GM23248 (cell line): ENCODE results near the gene DNMT1. TPM values are rescaled to one million over a fixed set of nuclear protein-coding genes. Genes with fewer than 3 reads are reported as not detected.

Experiments used
- DNase-seq: peaks from one replicate; pipeline ENCODE4 v3.0.0-alpha.2; 2015
- H2AFZ ChIP-seq: fragments of 200-600 bp; sonication (generic); 2 replicates; pipeline ENCODE4 v1.6.1; 2016; ENCODE audit warnings: antibody characterized with exemption
- H3F3A ChIP-seq: fragments of 200-600 bp; sonication (generic); 2 replicates; pipeline ENCODE4 v1.6.1; 2016; ENCODE audit warnings: mild to moderate bottlenecking, antibody characterized with exemption, mixed run types; ENCODE audit not compliant: insufficient read depth
- H3K27ac ChIP-seq: fragments of 200-600 bp; sonication (generic); 2 replicates; pipeline ENCODE4 v1.5.1; 2016; ENCODE audit warnings: mild to moderate bottlenecking
- H3K27me3 ChIP-seq: fragments of 200-600 bp; sonication (generic); replicated peaks from 2 replicates; pipeline ENCODE4 v1.6.1; 2016; ENCODE audit warnings: mild to moderate bottlenecking; ENCODE audit not compliant: insufficient read depth
- H3K36me3 ChIP-seq: fragments of 200-600 bp; sonication (generic); 2 replicates; pipeline ENCODE4 v1.6.1; 2016; ENCODE audit warnings: low read depth, mild to moderate bottlenecking
- H3K4me1 ChIP-seq: fragments of 200-600 bp; sonication (generic); 2 replicates; pipeline ENCODE4 v1.6.1; 2016; ENCODE audit warnings: mild to moderate bottlenecking; ENCODE audit not compliant: insufficient read depth
- H3K4me2 ChIP-seq: fragments of 200-600 bp; sonication (generic); one replicate; pipeline ENCODE4 v1.6.1; 2016; ENCODE audit warnings: mild to moderate bottlenecking; ENCODE audit not compliant: unreplicated experiment
- H3K4me3 ChIP-seq: fragments of 200-600 bp; sonication (generic); 2 replicates; pipeline ENCODE4 v1.5.1; 2016; ENCODE audit warnings: mild to moderate bottlenecking
- H3K79me2 ChIP-seq: fragments of 200-600 bp; sonication (generic); 2 replicates; pipeline ENCODE4 v1.6.1; 2016; ENCODE audit warnings: mild to moderate bottlenecking; ENCODE audit not compliant: insufficient read depth
- H3K9ac ChIP-seq: fragments of 200-600 bp; sonication (generic); 2 replicates; pipeline ENCODE4 v1.6.1; 2016; ENCODE audit warnings: mild to moderate bottlenecking
- H3K9me2 ChIP-seq: fragments of 200-600 bp; sonication (generic); 2 replicates; pipeline ENCODE4 v1.6.1; 2016; ENCODE audit warnings: mixed run types, mild to moderate bottlenecking, moderate library complexity; ENCODE audit not compliant: insufficient read depth
- H3K9me3 ChIP-seq: fragments of 200-600 bp; sonication (generic); one replicate; pipeline ENCODE4 v1.6.1; 2017; ENCODE audit warnings: low read depth
- H4K20me1 ChIP-seq: fragments of 200-600 bp; sonication (generic); 2 replicates; pipeline ENCODE4 v1.6.0; 2016; ENCODE audit not compliant: insufficient read depth
- EZH2 ChIP-seq: fragments of 200-600 bp; sonication (generic); IDR thresholded peaks from 2 replicates; pipeline ENCODE4 v1.6.1; 2018; ENCODE audit warnings: antibody characterized with exemption, mild to moderate bottlenecking; ENCODE audit not compliant: insufficient read depth, poor library complexity, severe bottlenecking
- EZH2phosphoT487 ChIP-seq: fragments of 200-600 bp; sonication (generic); IDR thresholded peaks from 2 replicates; pipeline ENCODE4 v1.6.1; 2018; ENCODE audit warnings: antibody characterized with exemption, moderate library complexity, mild to moderate bottlenecking, low read depth; ENCODE audit not compliant: insufficient read depth
- WGBS, 2 experiments: methylation state at CpG; one replicate each; pipeline ENCODE4 v1.1.6; 2015 to 2017; ENCODE audit warnings: low lambda C conversion rate in 2 of 2, low coverage in 1 of 2; ENCODE audit errors: missing lambda C conversion rate in 2 of 2; 5-methylcytosine and 5-hydroxymethylcytosine counted together
- in situ Hi-C: fragments of 300-500 bp; cut with MboI; formaldehyde crosslinking; loops from 2 replicates; pipeline ENCODE4 v1.15.0; 2020
- polyA plus RNA-seq: library from polyadenylated mRNA; unstranded; fragments of >200 nt; fragmentation: Nextera tagmentation; extraction: Ambion mirVana; gene quantifications from 2 replicates; pipeline ENCODE4 v1.2.1, GENCODE V29; 2016
- total RNA-seq: library from RNA; depleted of rRNA; stranded (reverse); fragments of >200 nt; shearing (Covaris generic); gene quantifications from 2 replicates; pipeline ENCODE4 v1.2.3, GENCODE V29; 2014

The DNMT1 gene
- total and polyA plus RNA-seq, 2 experiments from 2014 or later = 57.5 to 101 TPM

GRCh38 chr19:10141479-10141878 is 53.3 kb downstream of the DNMT1 start:
- H3K9me2 ChIP-seq = no peaks in the 10 kb centered on the region
- no peak overlapping the region for H3K9ac ChIP-seq
- H3K27ac ChIP-seq = no peak overlapping the region
- H3K27me3 ChIP-seq = no peaks in the 10 kb centered on the region
- no peaks in the 10 kb centered on the region for H3K9me3 ChIP-seq
- no peak overlapping the region for H3K4me3 ChIP-seq
- peaks cover 31% of the 10 kb centered on the region; the same call in 1 of the 2 replicates for H3K36me3 ChIP-seq
- H3K4me2 ChIP-seq = no peak overlapping the region
- no peak for TF ChIP-seq EZH2
- no peak for TF ChIP-seq EZH2phosphoT487
- no peak for DNase-seq
- in situ Hi-C loops = no loop called here
- no peaks in the 10 kb centered on the region for H4K20me1 ChIP-seq
- no peaks in the 10 kb centered on the region for H3F3A ChIP-seq
- no peaks in the 10 kb centered on the region for H3K4me1 ChIP-seq
- no peak overlapping the region for H2AFZ ChIP-seq
- 76% methylated on average over 13 of the region's 13 CpGs for WGBS, 2 experiments
- no peaks in the 10 kb centered on the region for H3K79me2 ChIP-seq

- Histone ChIP-seq H3K4me1 (no peaks in the 10 kb centered on the region), H3K9ac (no peak overlapping the region), H3K4me3 (no peak overlapping the region), H3K27ac (no peak overlapping the region), H3F3A (no peaks in the 10 kb centered on the region), H4K20me1 (no peaks in the 10 kb centered on the region), H2AFZ (no peak overlapping the region), H3K9me3 (no peaks in the 10 kb centered on the region), H3K9me2 (no peaks in the 10 kb centered on the region), H3K27me3 (no peaks in the 10 kb centered on the region), H3K36me3 (peaks cover 22% of the 10 kb centered on the region; the same call in 1 of the 2 replicates), H3K79me2 (no peaks in the 10 kb centered on the region), H3K4me2 (no peak overlapping the region)
- DNase-seq = no peak
- 97 to 98% methylated on average over 18 to 23 of the region's 23 CpGs for WGBS, 2 experiments
- TF ChIP-seq EZH2phosphoT487 = no peak
- no peak for TF ChIP-seq EZH2
- in situ Hi-C loops = no loop called here
These were observed 54.8 kb downstream of the DNMT1 start for GRCh38 chr19:10139952-10140351.

GRCh38 chr19:10138879-10139795 is 55.6 kb downstream of the DNMT1 start:
- Histone ChIP-seq H3K27me3 (no peaks in the 10 kb centered on the region), H3K9me2 (no peaks in the 10 kb centered on the region), H4K20me1 (no peaks in the 10 kb centered on the region), H3K9me3 (no peaks in the 10 kb centered on the region), H3K36me3 (peaks cover 16% of the 10 kb centered on the region; the same call in 1 of the 2 replicates), H3K4me1 (no peaks in the 10 kb centered on the region), H3K79me2 (no peaks in the 10 kb centered on the region), H3K4me3 (no peak overlapping the region), H3F3A (no peaks in the 10 kb centered on the region), H3K9ac (no peak overlapping the region), H2AFZ (no peak overlapping the region), H3K4me2 (no peak overlapping the region), H3K27ac (no peak overlapping the region)
- in situ Hi-C loops = no loop called here
- WGBS, 2 experiments = 93 to 94% methylated on average over 25 to 27 of the region's 27 CpGs
- TF ChIP-seq EZH2 (no peak), EZH2phosphoT487 (no peak)
- DNase-seq = no peak

GRCh38 chr19:10137751-10138682 is 56.7 kb downstream of the DNMT1 start:
- Histone ChIP-seq H3K9ac (no peak overlapping the region), H3K79me2 (no peaks in the 10 kb centered on the region), H3K9me2 (no peaks in the 10 kb centered on the region), H3K4me1 (no peaks in the 10 kb centered on the region), H3K9me3 (no peaks in the 10 kb centered on the region), H3K4me2 (no peak overlapping the region), H2AFZ (no peak overlapping the region), H3K4me3 (no peak overlapping the region), H3K36me3 (peaks cover 16% of the 10 kb centered on the region; the same call in 1 of the 2 replicates), H3F3A (peaks cover 6% of the 10 kb centered on the region), H4K20me1 (no peaks in the 10 kb centered on the region), H3K27me3 (no peaks in the 10 kb centered on the region), H3K27ac (no peak overlapping the region)
- in situ Hi-C loops = no loop called here
- DNase-seq = no peak
- TF ChIP-seq EZH2phosphoT487 (no peak), EZH2 (no peak)
- WGBS, 2 experiments = 86% methylated on average over 34 to 38 of the region's 38 CpGs
